ENCODE data around the gene TRMO.

- TF ChIP-seq, protein P1, sequence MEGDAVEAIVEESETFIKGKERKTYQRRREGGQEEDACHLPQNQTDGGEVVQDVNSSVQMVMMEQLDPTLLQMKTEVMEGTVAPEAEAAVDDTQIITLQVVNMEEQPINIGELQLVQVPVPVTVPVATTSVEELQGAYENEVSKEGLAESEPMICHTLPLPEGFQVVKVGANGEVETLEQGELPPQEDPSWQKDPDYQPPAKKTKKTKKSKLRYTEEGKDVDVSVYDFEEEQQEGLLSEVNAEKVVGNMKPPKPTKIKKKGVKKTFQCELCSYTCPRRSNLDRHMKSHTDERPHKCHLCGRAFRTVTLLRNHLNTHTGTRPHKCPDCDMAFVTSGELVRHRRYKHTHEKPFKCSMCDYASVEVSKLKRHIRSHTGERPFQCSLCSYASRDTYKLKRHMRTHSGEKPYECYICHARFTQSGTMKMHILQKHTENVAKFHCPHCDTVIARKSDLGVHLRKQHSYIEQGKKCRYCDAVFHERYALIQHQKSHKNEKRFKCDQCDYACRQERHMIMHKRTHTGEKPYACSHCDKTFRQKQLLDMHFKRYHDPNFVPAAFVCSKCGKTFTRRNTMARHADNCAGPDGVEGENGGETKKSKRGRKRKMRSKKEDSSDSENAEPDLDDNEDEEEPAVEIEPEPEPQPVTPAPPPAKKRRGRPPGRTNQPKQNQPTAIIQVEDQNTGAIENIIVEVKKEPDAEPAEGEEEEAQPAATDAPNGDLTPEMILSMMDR (IDR thresholded peaks at IDR 0.05; ENCODE audit: low read length): no peak
- TF ChIP-seq EZH2 (IDR thresholded peaks at IDR 0.05; ENCODE audit: borderline replicate concordance, low read length): no peak
Measured at GRCh38 chr9:97969014-97969413, 46.7 kb upstream of the TRMO start.

Data from OCI-LY1 (cell line).